HEK293 (cell line): ENCODE data around the gene BMAL2.

Source experiments
- CTCF ChIA-PET: fragments of 350-600 bp; formaldehyde crosslinking; extraction: SDS; loops from one replicate; lab custom pipeline; 2021; ENCODE audit warnings: antibody characterized with exemption; lab: Yijun Ruan, JAX
- POLR2A ChIA-PET: fragments of 300-600 bp; formaldehyde crosslinking; extraction: SDS; loops from one replicate; lab custom pipeline; 2020; ENCODE audit warnings: antibody characterized with exemption, inconsistent platforms; lab: Yijun Ruan, JAX
- H3K27ac ChIP-seq: fragments of 200-500 bp; sonication (Bioruptor generic); 2 replicates; pipeline ENCODE4 v1.5.1; 2014; ENCODE audit warnings: low read depth, low read length, control low read depth, inconsistent platforms; ENCODE audit errors: extremely low read depth
- H3K36me3 ChIP-seq, 2 experiments: fragments of 200-500 bp in 1 of 2; sonication (Bioruptor generic) in 1 of 2; 1 replicate in 1 of 2; 2 replicates in 1 of 2; pipeline ENCODE4 v1.5.1; 2014 to 2017; ENCODE audit warnings: inconsistent platforms in 2 of 2, low read length in 2 of 2; ENCODE audit not compliant: control insufficient read depth in 2 of 2, insufficient read depth in 1 of 2
- H3K4me1 ChIP-seq: fragments of 200-500 bp; sonication (Bioruptor generic); 2 replicates; pipeline ENCODE4 v1.5.1; 2014; ENCODE audit warnings: mild to moderate bottlenecking, low read length, inconsistent platforms; ENCODE audit not compliant: control insufficient read depth, insufficient read depth
- H3K4me3 ChIP-seq: 2 replicates; pipeline ENCODE4 v1.5.1; 2011; ENCODE audit warnings: low read depth, mild to moderate bottlenecking, control low read depth, low read length, moderate library complexity
- H3K9me3 ChIP-seq: fragments of 200-500 bp; sonication (Bioruptor generic); 2 replicates; pipeline ENCODE4 v1.5.1; 2014; ENCODE audit warnings: low read depth, low read length, inconsistent platforms; ENCODE audit not compliant: control insufficient read depth, insufficient read depth
- FEZF1 ChIP-seq: fragments of 450-650 bp; formaldehyde crosslinking; IDR thresholded peaks from 2 replicates; pipeline ENCODE4 v1.5.1; 2016; ENCODE audit warnings: missing biosample characterization, missing genetic modification characterization
- KLF8 ChIP-seq: fragments of 450-650 bp; formaldehyde crosslinking; IDR thresholded peaks from 2 replicates; pipeline ENCODE4 v1.5.1; 2016; ENCODE audit warnings: missing biosample characterization, missing genetic modification characterization
- KLF9 ChIP-seq: fragments of 450-650 bp; formaldehyde crosslinking; IDR thresholded peaks from 2 replicates; pipeline ENCODE4 v1.5.1; 2016; ENCODE audit warnings: missing biosample characterization, missing genetic modification characterization, low read depth
- OSR2 ChIP-seq: fragments of 450-650 bp; formaldehyde crosslinking; IDR thresholded peaks from 2 replicates; pipeline ENCODE4 v1.5.1; 2016; ENCODE audit warnings: missing biosample characterization, missing genetic modification characterization
- PRDM1 ChIP-seq: fragments of 450-650 bp; formaldehyde crosslinking; IDR thresholded peaks from 2 replicates; pipeline ENCODE4; 2016; ENCODE audit warnings: missing biosample characterization, missing genetic modification characterization
- SALL2 ChIP-seq: fragments of 450-650 bp; formaldehyde crosslinking; IDR thresholded peaks from 2 replicates; pipeline ENCODE4 v1.5.0; 2017; ENCODE audit warnings: missing biosample characterization, mild to moderate bottlenecking, missing genetic modification characterization, borderline replicate concordance
- WT1 ChIP-seq: fragments of 450-650 bp; formaldehyde crosslinking; IDR thresholded peaks from 2 replicates; pipeline ENCODE4 v1.5.1; 2016; ENCODE audit warnings: missing biosample characterization, missing genetic modification characterization
- YY2 ChIP-seq: fragments of 450-650 bp; formaldehyde crosslinking; IDR thresholded peaks from 2 replicates; pipeline ENCODE4 v1.5.1; 2016; ENCODE audit warnings: missing biosample characterization, missing genetic modification characterization
- ZFP3 ChIP-seq: fragments of 450-650 bp; formaldehyde crosslinking; IDR thresholded peaks from 2 replicates; pipeline ENCODE4 v1.5.1; 2016; ENCODE audit warnings: low read depth, missing biosample characterization, missing genetic modification characterization
- ZFP37 ChIP-seq: fragments of 450-650 bp; formaldehyde crosslinking; IDR thresholded peaks from 2 replicates; pipeline ENCODE4 v1.5.1; 2016; ENCODE audit warnings: missing biosample characterization, missing genetic modification characterization
- ZNF202 ChIP-seq: fragments of 450-650 bp; formaldehyde crosslinking; IDR thresholded peaks from 2 replicates; pipeline ENCODE4 v1.5.1; 2016; ENCODE audit warnings: missing biosample characterization, missing genetic modification characterization, borderline replicate concordance
- ZNF394 ChIP-seq: fragments of 450-650 bp; formaldehyde crosslinking; IDR thresholded peaks from 2 replicates; pipeline ENCODE4 v1.5.1; 2016; ENCODE audit warnings: missing biosample characterization, missing genetic modification characterization, mild to moderate bottlenecking, moderate library complexity, borderline replicate concordance
- ZNF654 ChIP-seq: fragments of 450-650 bp; formaldehyde crosslinking; IDR thresholded peaks from 2 replicates; pipeline ENCODE4 v1.5.1; 2016; ENCODE audit warnings: low read depth, missing biosample characterization, missing genetic modification characterization
- ZNF747 ChIP-seq: fragments of 450-650 bp; formaldehyde crosslinking; IDR thresholded peaks from 2 replicates; pipeline ENCODE4 v1.5.1; 2016; ENCODE audit warnings: missing biosample characterization, missing genetic modification characterization
- ZNF791 ChIP-seq: fragments of 450-650 bp; formaldehyde crosslinking; IDR thresholded peaks from 2 replicates; pipeline ENCODE4 v1.5.1; 2016; ENCODE audit warnings: missing biosample characterization, missing genetic modification characterization
- TF ChIP-seq, protein P1 (sequence below): fragments of 450-650 bp; formaldehyde crosslinking; IDR thresholded peaks from 2 replicates; pipeline ENCODE4 v1.5.1; 2016; ENCODE audit warnings: missing biosample characterization, missing genetic modification characterization
- TF ChIP-seq, protein P2 (sequence below): fragments of 450-650 bp; formaldehyde crosslinking; IDR thresholded peaks from 2 replicates; pipeline ENCODE4 v1.5.1; 2017; ENCODE audit warnings: missing biosample characterization, missing genetic modification characterization
- TF ChIP-seq, protein P3 (sequence below): fragments of 450-650 bp; formaldehyde crosslinking; IDR thresholded peaks from 2 replicates; pipeline ENCODE4 v1.5.1; 2016; ENCODE audit warnings: missing biosample characterization, missing genetic modification characterization
- TF ChIP-seq, protein P4 (sequence below): fragments of 450-650 bp; formaldehyde crosslinking; IDR thresholded peaks from 2 replicates; pipeline ENCODE4 v1.5.1; 2016; ENCODE audit warnings: missing biosample characterization, missing genetic modification characterization

BMAL2 gene

DNA sequence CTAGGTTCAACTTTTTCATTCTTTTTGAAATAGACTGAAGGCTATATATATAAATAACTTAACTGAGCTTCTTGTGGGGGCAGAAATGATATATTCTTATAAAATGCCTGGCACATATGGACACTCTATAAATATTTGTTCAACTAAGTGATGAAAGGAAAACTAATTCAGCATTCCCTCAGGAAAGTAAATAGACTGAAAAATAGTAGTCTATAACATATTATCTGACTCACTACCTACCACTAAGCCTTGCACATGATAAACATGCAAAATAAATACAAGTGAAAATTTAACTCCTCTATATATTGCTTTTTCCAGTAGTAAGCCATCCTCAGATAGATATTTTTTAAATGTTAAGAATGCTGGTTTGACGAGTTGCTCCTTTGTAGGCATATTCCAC, 15.7 kb upstream of the BMAL2 start:
- TF ChIP-seq ZNF747 (tag by site-specific recombination) (no peak), ZNF394 (tag by site-specific recombination) (no peak), ZNF654 (tag by site-specific recombination) (no peak), FEZF1 (no peak), PRDM1 (tag by site-specific recombination) (no peak), SALL2 (tag by site-specific recombination) (no peak), OSR2 (tag by site-specific recombination) (no peak), YY2 (tag by site-specific recombination) (no peak), ZNF202 (tag by site-specific recombination) (no peak), ZFP3 (no peak), KLF9 (tag by site-specific recombination) (no peak), WT1 (tag by site-specific recombination) (no peak), ZFP37 (tag by site-specific recombination) (no peak), KLF8 (tag by site-specific recombination) (no peak), ZNF791 (tag by site-specific recombination) (no peak)
- TF ChIP-seq, protein P1, sequence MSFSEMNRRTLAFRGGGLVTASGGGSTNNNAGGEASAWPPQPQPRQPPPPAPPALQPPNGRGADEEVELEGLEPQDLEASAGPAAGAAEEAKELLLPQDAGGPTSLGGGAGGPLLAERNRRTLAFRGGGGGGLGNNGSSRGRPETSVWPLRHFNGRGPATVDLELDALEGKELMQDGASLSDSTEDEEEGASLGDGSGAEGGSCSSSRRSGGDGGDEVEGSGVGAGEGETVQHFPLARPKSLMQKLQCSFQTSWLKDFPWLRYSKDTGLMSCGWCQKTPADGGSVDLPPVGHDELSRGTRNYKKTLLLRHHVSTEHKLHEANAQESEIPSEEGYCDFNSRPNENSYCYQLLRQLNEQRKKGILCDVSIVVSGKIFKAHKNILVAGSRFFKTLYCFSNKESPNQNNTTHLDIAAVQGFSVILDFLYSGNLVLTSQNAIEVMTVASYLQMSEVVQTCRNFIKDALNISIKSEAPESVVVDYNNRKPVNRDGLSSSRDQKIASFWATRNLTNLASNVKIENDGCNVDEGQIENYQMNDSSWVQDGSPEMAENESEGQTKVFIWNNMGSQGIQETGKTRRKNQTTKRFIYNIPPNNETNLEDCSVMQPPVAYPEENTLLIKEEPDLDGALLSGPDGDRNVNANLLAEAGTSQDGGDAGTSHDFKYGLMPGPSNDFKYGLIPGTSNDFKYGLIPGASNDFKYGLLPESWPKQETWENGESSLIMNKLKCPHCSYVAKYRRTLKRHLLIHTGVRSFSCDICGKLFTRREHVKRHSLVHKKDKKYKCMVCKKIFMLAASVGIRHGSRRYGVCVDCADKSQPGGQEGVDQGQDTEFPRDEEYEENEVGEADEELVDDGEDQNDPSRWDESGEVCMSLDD: no peak
- TF ChIP-seq, protein P2, sequence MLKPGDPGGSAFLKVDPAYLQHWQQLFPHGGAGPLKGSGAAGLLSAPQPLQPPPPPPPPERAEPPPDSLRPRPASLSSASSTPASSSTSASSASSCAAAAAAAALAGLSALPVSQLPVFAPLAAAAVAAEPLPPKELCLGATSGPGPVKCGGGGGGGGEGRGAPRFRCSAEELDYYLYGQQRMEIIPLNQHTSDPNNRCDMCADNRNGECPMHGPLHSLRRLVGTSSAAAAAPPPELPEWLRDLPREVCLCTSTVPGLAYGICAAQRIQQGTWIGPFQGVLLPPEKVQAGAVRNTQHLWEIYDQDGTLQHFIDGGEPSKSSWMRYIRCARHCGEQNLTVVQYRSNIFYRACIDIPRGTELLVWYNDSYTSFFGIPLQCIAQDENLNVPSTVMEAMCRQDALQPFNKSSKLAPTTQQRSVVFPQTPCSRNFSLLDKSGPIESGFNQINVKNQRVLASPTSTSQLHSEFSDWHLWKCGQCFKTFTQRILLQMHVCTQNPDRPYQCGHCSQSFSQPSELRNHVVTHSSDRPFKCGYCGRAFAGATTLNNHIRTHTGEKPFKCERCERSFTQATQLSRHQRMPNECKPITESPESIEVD (tag by site-specific recombination): no peak
- TF ChIP-seq, protein P3, sequence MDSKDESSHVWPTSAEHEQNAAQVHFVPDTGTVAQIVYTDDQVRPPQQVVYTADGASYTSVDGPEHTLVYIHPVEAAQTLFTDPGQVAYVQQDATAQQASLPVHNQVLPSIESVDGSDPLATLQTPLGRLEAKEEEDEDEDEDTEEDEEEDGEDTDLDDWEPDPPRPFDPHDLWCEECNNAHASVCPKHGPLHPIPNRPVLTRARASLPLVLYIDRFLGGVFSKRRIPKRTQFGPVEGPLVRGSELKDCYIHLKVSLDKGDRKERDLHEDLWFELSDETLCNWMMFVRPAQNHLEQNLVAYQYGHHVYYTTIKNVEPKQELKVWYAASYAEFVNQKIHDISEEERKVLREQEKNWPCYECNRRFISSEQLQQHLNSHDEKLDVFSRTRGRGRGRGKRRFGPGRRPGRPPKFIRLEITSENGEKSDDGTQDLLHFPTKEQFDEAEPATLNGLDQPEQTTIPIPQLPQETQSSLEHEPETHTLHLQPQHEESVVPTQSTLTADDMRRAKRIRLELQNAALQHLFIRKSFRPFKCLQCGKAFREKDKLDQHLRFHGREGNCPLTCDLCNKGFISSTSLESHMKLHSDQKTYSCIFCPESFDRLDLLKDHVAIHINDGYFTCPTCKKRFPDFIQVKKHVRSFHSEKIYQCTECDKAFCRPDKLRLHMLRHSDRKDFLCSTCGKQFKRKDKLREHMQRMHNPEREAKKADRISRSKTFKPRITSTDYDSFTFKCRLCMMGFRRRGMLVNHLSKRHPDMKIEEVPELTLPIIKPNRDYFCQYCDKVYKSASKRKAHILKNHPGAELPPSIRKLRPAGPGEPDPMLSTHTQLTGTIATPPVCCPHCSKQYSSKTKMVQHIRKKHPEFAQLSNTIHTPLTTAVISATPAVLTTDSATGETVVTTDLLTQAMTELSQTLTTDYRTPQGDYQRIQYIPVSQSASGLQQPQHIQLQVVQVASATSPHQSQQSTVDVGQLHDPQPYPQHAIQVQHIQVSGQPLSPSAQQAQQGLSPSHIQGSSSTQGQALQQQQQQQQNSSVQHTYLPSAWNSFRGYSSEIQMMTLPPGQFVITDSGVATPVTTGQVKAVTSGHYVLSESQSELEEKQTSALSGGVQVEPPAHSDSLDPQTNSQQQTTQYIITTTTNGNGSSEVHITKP: no peak
- TF ChIP-seq, protein P4, sequence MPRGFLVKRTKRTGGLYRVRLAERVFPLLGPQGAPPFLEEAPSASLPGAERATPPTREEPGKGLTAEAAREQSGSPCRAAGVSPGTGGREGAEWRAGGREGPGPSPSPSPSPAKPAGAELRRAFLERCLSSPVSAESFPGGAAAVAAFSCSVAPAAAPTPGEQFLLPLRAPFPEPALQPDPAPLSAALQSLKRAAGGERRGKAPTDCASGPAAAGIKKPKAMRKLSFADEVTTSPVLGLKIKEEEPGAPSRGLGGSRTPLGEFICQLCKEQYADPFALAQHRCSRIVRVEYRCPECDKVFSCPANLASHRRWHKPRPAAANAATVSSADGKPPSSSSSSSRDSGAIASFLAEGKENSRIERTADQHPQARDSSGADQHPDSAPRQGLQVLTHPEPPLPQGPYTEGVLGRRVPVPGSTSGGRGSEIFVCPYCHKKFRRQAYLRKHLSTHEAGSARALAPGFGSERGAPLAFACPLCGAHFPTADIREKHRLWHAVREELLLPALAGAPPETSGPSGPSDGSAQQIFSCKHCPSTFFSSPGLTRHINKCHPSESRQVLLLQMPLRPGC (tag by site-specific recombination): no peak
- no peak overlapping the region for H3K27ac ChIP-seq
- H3K4me1 ChIP-seq: peaks cover 2% of the 10 kb centered on the region; the same call in 1 of the 2 replicates
- H3K9me3 ChIP-seq: no peaks in the 10 kb centered on the region
- POLR2A ChIA-PET: no interaction called here
- CTCF ChIA-PET: interaction anchor here (0.9 kb wide), 1 partner anchor 13 kb away, joined by 3 read pairs; no protein-coding TSS in a partner anchor
- H3K4me3 ChIP-seq: no peak overlapping the region
- peaks cover 42 to 50% of the 10 kb centered on the region in 2 experiments for H3K36me3 ChIP-seq
